HG02642 (cell line): ENCODE results near the gene DNAI1.
"Not testable (repeated sequence)": the region's sequence is repeated elsewhere in the genome, so short reads cannot be mapped to it uniquely, and the experiment has no call there.

ENCODE experiments used
- ATAC-seq: cut with Tn5 transposase; IDR thresholded peaks from one replicate; pipeline ENCODE4 v1.9.1; 2021; ENCODE audit warnings: mild to moderate bottlenecking; ENCODE audit not compliant: unreplicated experiment, poor library complexity

DNAI1 gene

GRCh38 chr9:34526026-34526425, 67.4 kb downstream of the DNAI1 start:
- no peak for ATAC-seq

GRCh38 chr9:34532041-34532440, 73.4 kb downstream of the DNAI1 start:
- ATAC-seq = not testable (repeated sequence)

DNA sequence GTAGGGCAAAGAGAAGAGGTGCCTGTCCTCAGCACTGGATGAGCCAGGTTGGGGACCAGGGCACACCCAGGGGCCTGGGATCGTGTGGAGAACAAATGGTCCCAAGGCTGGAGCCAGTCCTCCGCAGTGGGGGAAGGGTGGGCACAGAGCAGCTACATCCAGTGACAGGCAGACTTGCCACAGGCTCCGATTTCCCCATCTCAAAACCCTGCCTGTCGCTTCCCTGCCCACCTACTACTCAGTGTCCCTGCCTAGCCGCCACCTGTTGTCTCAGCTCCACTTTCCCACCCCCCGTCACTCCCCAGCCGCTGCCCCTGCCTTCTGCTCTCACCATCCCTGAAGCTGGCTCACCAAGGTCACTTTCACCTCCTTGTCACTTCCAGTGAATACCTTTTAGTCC, 78.1 kb downstream of the DNAI1 start:
- ATAC-seq = no peak

DNA sequence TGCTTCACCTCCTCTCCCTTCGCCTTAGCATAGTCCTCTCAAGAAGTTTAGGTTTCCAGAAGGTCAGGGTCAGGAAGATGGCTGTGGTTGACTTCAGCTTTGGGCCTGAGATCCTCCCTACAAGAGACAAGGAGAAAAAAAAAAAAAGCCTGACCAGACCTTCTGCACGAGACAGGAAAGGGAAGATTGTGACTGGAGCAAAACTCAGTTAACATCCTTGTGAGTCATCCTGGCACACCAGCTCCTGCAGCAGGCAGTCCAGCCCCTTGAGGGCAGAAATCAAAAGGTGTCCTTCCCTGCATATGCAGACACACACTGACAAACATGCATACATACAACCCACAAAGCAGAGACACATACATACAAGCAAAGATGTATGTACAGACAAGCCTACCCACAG, 82.2 kb downstream of the DNAI1 start:
- ATAC-seq = no peak

GRCh38 chr9:34541540-34541939, 82.9 kb downstream of the DNAI1 start:
- ATAC-seq = no peak

- ATAC-seq = no peak
Observed at GRCh38 chr9:34544035-34544434, 85.4 kb downstream of the DNAI1 start.

GRCh38 chr9:34545497-34545896, 86.9 kb downstream of the DNAI1 start:
- ATAC-seq = no peak

DNA sequence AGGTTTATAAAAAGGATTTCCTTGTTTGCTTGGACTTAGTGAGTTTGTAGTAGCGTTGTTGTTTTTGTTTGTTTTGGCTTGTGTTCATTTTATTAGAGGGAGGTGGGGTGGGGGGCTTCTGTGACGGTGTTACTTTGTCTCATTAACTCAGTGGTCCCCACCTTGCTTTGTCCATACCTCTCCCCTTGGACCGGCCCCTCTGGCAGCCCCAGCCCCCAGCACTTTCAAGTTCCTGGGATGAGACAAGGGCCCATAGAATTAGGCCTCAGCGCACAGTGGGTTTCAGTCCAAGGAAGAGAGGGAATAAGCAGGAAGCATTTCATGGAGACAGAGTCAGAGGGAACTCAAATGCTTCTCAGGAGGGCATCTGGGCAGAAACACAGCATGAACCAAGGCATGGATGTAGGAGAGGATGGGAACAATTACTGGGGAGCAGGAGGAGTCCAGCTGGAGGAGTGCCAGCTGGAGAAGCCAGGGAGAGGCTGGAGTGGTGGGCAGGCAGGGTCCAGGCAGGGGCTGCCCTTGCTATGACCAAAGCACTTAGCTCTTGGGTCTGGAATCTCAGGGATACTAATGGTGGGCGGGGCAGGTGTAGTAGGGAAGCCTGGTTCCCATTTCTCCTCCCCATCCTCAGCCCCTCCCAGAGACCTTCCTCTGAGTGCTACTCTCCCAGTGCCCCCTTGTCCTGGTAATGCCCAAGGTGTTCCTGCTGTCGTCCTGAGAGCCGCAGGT, 87.7 kb downstream of the DNAI1 start:
- no peak for ATAC-seq

DNA sequence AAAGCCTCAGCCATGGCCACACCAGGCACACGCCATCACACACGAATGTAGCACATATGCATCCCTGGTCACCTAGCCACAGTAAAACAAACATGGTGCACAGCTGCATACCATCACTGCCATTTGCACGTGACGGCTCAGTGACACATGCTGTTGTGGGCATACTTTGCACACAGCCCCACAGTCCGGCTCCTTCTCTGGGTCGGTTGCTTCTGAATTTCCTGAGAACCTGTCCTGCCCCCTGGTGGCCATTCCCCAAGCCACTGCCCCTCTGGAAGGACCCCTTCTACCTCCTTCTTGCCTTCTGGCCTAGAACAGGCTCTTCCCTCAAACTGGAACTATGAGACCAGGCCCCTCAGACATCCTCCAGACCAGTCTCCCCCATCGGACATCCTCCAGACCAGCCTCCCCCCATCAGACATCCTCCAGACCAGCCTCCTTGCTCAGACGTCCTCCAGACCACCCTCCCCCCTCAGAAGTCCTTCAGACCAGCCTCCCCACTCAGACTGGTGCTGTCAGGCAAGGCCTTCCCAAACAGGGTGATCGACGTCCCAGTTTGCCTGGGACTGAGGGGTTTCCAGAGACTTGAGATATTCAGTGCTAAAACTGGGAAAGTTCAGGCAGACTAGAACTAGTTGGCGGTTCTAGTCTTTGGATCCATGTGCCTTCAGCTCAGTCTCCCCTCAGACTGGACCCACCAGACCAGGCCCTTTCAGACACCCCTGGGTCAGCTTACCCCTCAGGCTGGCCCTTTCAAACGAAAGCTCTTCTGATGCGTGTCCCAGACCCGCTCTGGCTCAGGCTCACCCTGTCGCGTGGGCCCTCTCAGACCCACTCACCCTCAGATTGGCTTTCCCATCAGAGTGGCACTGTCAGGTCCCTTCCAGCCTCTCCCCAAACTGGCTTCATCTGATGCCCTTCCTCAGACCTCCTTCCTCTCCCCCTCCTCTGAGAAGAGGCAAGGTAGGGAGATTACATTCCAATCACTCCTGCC, 88.5 kb downstream of the DNAI1 start:
- no peak for ATAC-seq

DNA sequence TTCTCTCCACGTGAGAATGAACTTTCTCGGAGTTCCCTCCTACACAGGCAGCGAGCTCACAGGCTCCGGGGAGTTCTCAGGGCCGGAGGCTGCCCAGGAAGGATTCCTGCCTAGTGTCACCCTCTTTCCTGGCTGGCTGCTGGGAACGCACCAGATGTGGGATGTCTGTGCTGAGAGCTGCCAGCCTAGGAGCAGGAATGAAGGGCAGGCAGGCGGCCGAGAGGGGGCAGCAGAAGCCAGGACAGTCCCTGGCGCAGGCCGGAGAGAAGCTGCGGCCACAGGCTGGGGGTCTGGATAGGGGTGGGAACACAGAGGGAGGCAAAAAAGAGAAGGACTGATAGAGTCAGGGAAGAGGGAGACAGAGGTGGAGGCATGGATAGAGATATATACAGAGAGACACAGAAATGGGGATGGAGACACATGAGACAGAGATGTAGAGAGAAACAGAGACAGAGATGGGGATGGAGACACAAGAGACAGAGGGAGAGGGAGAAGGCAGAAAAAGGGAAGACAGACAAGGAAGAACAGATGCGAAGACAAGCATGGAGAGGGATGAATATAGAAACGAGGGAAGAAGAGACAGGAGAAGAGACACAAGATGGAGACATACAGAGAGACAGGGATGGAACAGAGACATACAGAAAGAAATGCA, 89.5 kb downstream of the DNAI1 start:
- ATAC-seq = no peak

DNA sequence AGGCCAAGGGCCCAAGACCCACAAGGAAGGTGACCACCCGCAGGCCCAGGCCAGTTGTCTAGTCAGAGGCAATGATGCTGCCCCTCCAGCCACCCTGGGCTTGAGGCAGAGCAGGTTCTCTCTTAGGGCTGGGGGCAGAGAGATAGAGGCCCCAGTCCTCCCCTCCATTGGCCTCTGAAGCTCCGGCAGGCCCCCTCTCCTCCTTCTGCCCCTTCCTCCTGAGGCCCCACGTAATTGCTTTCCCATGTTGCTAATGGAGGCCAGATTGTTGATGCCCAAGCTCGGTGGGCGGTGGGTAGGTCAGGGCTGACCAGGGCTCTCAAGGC, 90.8 kb downstream of the DNAI1 start:
- ATAC-seq = no peak

DNA sequence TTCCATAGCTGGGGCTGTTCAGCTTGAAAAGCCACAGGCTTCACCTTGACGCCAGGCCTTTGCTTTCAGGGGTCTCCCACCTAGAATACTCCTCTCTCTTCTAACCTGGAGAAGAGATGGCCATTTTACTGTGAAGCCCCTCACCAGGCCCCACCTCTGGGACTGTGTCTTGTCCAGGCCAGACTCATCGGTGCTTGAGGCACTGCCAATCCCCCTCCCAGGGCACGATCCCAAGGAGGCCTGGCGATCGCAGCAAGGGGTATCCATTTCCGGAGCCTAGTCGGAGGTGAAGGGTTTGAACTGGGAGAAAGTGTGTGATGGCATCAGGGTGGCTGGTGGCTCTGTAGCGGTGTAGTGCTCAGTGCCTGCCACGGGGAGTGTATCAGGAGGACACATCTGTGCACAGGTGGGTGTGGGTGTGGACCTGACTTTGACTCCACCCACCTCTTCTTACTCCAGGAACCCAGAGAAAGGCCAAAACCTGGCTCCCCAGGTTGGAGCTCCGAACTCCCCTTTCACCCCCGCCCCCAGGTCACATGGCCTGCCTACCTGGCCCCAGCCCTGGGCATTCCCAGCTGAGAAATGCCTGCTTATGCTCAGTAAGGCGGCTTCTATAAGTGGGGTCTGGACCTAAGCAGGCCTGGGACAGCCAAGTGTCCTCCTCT, 91.5 kb downstream of the DNAI1 start:
- ATAC-seq = no peak

- no peak for ATAC-seq
Observed at GRCh38 chr9:34550681-34551270, 92.2 kb downstream of the DNAI1 start.

DNA sequence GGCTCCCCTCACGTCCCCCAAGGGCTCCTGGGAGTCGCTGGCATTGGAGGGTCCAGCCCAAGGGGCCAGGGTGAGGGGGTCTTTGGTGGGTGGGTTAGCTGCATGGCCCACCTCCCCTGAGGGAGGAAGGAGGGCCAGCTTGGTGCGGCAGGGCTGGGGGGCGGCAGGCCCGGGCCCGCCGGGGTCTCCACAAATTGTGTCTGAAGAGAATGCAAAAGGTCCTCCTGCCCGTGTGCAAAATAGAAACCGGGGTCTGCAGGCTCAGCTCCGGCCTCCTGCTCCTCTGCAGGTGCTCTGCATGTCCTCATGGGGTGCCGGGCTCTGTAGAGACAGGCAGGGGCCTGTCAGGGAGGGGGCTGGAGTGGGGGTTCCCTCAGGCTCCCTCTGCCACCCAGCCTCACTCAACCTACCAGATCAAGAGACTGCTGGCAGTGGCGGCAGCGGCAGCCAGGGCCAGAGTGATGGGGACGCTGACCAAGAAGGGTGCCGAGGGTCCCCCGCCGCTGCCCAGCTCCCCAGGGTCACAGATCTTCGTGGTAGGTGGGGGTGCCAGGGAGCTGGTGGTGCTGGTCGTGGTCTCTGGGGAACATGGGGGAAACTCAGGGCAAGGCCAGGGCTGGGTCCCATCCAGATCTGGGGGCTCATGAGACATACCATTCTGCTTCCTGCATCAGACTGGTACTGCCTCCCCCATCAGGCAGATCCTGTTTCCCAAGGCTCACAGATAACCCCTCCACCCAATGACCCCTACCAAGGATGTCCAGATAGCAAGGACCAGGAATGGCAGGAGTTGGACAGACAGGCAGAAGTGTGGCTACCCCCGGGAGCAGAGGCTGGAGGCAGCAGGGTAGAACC, 93.4 kb downstream of the DNAI1 start:
- ATAC-seq = no peak

DNA sequence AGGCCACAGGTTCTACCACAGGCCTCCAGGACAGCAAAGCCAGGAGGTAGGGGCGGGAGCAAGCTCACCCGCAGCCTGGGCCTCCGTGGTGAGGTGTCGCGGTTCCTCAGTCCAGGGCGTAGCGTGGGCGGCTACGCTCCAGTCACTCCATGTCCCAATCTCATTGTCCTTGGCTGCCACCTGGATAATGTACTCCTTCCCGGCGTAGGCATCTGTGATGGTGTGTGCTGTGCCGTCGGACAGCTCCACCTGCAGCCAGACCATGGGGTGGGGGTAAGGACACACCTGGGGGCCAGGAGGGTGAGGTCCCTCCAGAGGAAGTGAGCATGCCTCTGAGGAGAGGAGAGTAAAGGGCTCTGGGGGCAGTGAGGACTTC, 94.0 kb downstream of the DNAI1 start:
- ATAC-seq = no peak

GRCh38 chr9:34552986-34553385, 94.4 kb downstream of the DNAI1 start:
- no peak for ATAC-seq

GRCh38 chr9:34553511-34554021, 95.0 kb downstream of the DNAI1 start:
- no peak for ATAC-seq

- ATAC-seq = no peak
Observed at GRCh38 chr9:34554211-34555001, 95.8 kb downstream of the DNAI1 start.
